Transverse colon (tissue), 4 donors: ENCODE results near the gene LAMB1.

ENCODE experiments used
- CTCF ChIP-seq, 5 experiments: fragments of 200-600 bp in 3 of 5; fragments of 450-650 bp in 2 of 5; sonication (generic) in 3 of 5; IDR thresholded peaks; 1 replicate in 2 of 5; 2 replicates in 3 of 5; pipeline ENCODE4 v1.5.1; 2016 to 2017; ENCODE audit warnings: antibody characterized with exemption in 5 of 5, inconsistent platforms in 3 of 5, mild to moderate bottlenecking in 2 of 5, moderate library complexity in 1 of 5
- EP300 ChIP-seq: sonication (generic); formaldehyde crosslinking; IDR thresholded peaks from one replicate; pipeline ENCODE4 v1.6.1; 2017; ENCODE audit warnings: antibody characterized with exemption, low read depth
- POLR2A ChIP-seq: fragments of 450-650 bp; IDR thresholded peaks from one replicate; pipeline ENCODE4 v1.6.1; 2016; ENCODE audit warnings: antibody characterized with exemption, mild to moderate bottlenecking, moderate library complexity
- POLR2AphosphoS5 ChIP-seq, 3 donors: sonication (generic); formaldehyde crosslinking; IDR thresholded peaks; one replicate each; pipeline ENCODE4 v1.6.1; 2016; ENCODE audit warnings: antibody characterized with exemption in 3 of 3

- TF ChIP-seq POLR2A (no peak), CTCF (IDR thresholded peaks at IDR 0.05) (no peak), POLR2AphosphoS5 (IDR thresholded peaks at IDR 0.05) (no peak), EP300 (no peak)
Observed at GRCh38 chr7:108045669-108046068, 42.7 kb upstream of the LAMB1 start.
